ENCODE data around the gene NSUN5.

- TF ChIP-seq POLR2A (IDR thresholded peaks at IDR 0.05), result no peak
- TF ChIP-seq, protein P1, sequence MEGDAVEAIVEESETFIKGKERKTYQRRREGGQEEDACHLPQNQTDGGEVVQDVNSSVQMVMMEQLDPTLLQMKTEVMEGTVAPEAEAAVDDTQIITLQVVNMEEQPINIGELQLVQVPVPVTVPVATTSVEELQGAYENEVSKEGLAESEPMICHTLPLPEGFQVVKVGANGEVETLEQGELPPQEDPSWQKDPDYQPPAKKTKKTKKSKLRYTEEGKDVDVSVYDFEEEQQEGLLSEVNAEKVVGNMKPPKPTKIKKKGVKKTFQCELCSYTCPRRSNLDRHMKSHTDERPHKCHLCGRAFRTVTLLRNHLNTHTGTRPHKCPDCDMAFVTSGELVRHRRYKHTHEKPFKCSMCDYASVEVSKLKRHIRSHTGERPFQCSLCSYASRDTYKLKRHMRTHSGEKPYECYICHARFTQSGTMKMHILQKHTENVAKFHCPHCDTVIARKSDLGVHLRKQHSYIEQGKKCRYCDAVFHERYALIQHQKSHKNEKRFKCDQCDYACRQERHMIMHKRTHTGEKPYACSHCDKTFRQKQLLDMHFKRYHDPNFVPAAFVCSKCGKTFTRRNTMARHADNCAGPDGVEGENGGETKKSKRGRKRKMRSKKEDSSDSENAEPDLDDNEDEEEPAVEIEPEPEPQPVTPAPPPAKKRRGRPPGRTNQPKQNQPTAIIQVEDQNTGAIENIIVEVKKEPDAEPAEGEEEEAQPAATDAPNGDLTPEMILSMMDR (IDR thresholded peaks at IDR 0.05), result no peak
These were observed 46.2 kb upstream of the NSUN5 start for GRCh38 chr7:73354821-73355220.

All from body of pancreas (tissue), 4 donors.